Hepatocyte (in vitro differentiated cells): ENCODE results near the gene GPC5. TPM values are rescaled to one million over a fixed set of nuclear protein-coding genes. Genes with fewer than 3 reads are reported as not detected.
"Not testable (repeated sequence)": the region's sequence is repeated elsewhere in the genome, so short reads cannot be mapped to it uniquely, and the experiment has no call there.

Experiments used
- DNase-seq: peaks from one replicate; pipeline ENCODE4 v3.0.0-alpha.2; 2016; ENCODE audit warnings: low spot score
- H2AFZ ChIP-seq: fragments of 200-600 bp; sonication (generic); 2 replicates; pipeline ENCODE4 v1.6.0; 2016; ENCODE audit warnings: antibody characterized with exemption, mild to moderate bottlenecking
- H3K27ac ChIP-seq: fragments of 200-600 bp; sonication (generic); 2 replicates; pipeline ENCODE4 v1.5.1; 2016; ENCODE audit warnings: mild to moderate bottlenecking
- H3K27me3 ChIP-seq: fragments of 200-600 bp; sonication (generic); 2 replicates; pipeline ENCODE4 v1.6.1; 2016
- H3K36me3 ChIP-seq: fragments of 200-600 bp; sonication (generic); replicated peaks from 2 replicates; pipeline ENCODE4 v1.5.1; 2016; ENCODE audit warnings: low read depth; ENCODE audit not compliant: insufficient read depth
- H3K4me1 ChIP-seq: fragments of 200-600 bp; sonication (generic); 2 replicates; pipeline ENCODE4 v1.5.1; 2016; ENCODE audit warnings: mild to moderate bottlenecking, moderate library complexity; ENCODE audit not compliant: insufficient read depth
- H3K4me2 ChIP-seq: fragments of 200-600 bp; sonication (generic); 2 replicates; pipeline ENCODE4 v1.6.0; 2016
- H3K4me3 ChIP-seq: fragments of 200-600 bp; sonication (generic); 2 replicates; pipeline ENCODE4 v1.5.1; 2016; ENCODE audit warnings: mild to moderate bottlenecking
- H3K79me2 ChIP-seq: fragments of 200-600 bp; sonication (generic); 2 replicates; pipeline ENCODE4 v1.6.0; 2017; ENCODE audit warnings: mild to moderate bottlenecking
- H3K9me2 ChIP-seq: fragments of 200-600 bp; sonication (generic); replicated peaks from 2 replicates; pipeline ENCODE4 v1.6.0; 2017; ENCODE audit warnings: mild to moderate bottlenecking; ENCODE audit not compliant: insufficient read depth
- H3K9me3 ChIP-seq: fragments of 200-600 bp; sonication (generic); 2 replicates; pipeline ENCODE4 v1.5.1; 2016; ENCODE audit warnings: low read depth, mild to moderate bottlenecking
- H4K20me1 ChIP-seq: fragments of 200-600 bp; sonication (generic); 2 replicates; pipeline ENCODE4 v1.6.0; 2016; ENCODE audit warnings: mild to moderate bottlenecking; ENCODE audit not compliant: insufficient read depth, poor library complexity, severe bottlenecking
- CTCF ChIP-seq: fragments of 200-600 bp; sonication (generic); IDR thresholded peaks from 2 replicates; pipeline ENCODE4 v1.5.1; 2016; ENCODE audit warnings: antibody characterized with exemption, mild to moderate bottlenecking; ENCODE audit not compliant: poor library complexity
- EZH2 ChIP-seq: fragments of 200-600 bp; sonication (generic); IDR thresholded peaks from 2 replicates; pipeline ENCODE4 v1.6.1; 2016; ENCODE audit warnings: antibody characterized with exemption, mild to moderate bottlenecking, borderline replicate concordance
- EZH2phosphoT487 ChIP-seq: fragments of 200-600 bp; sonication (generic); IDR thresholded peaks from one replicate; pipeline ENCODE4 v1.6.1; 2018; ENCODE audit warnings: antibody characterized with exemption, mild to moderate bottlenecking, low read depth, moderate library complexity; ENCODE audit not compliant: unreplicated experiment, severe bottlenecking
- WGBS: methylation state at CpG from one replicate; pipeline ENCODE4 v1.1.6; 2016; ENCODE audit warnings: low lambda C conversion rate; ENCODE audit errors: missing lambda C conversion rate; 5-methylcytosine and 5-hydroxymethylcytosine counted together
- polyA plus RNA-seq: library from polyadenylated mRNA; unstranded; fragments of >200 nt; fragmentation: Nextera tagmentation; extraction: Ambion mirVana; gene quantifications from 2 replicates; pipeline ENCODE4 v1.2.1, GENCODE V29; 2016
- total RNA-seq: library from RNA; depleted of rRNA; stranded (reverse); fragments of >200 nt; gene quantifications from 2 replicates; pipeline ENCODE4 v1.2.3, GENCODE V29; 2014

Gene GPC5
- total and polyA plus RNA-seq, 2 experiments from 2014 or later, result 3.9 to 5.4 TPM

- Histone ChIP-seq H3K36me3 (no peaks in the 10 kb centered on the region), H4K20me1 (no peaks in the 10 kb centered on the region), H3K79me2 (no peaks in the 10 kb centered on the region), H3K9me3 (no peaks in the 10 kb centered on the region), H3K4me3 (no peak overlapping the region), H3K9me2 (no peaks in the 10 kb centered on the region), H3K27ac (no peak overlapping the region), H3K27me3 (no peaks in the 10 kb centered on the region), H3K4me1 (no peaks in the 10 kb centered on the region), H2AFZ (no peak overlapping the region), H3K4me2 (no peak overlapping the region)
- no peak for TF ChIP-seq EZH2
- no peak for TF ChIP-seq EZH2phosphoT487
- no peak for TF ChIP-seq CTCF
- no peak for DNase-seq
- WGBS, result 78% methylated on average over 5 of the region's 5 CpGs
These were observed 270.6 kb downstream of the GPC5 start for GRCh38 chr13:91668866-91669495.

- DNase-seq, H4K20me1 ChIP-seq, H3K27ac ChIP-seq, H3K4me3 ChIP-seq, H3K36me3 ChIP-seq, H3K4me2 ChIP-seq, H2AFZ ChIP-seq, H3K9me2 ChIP-seq, H3K79me2 ChIP-seq, H3K4me1 ChIP-seq, H3K27me3 ChIP-seq, H3K9me3 ChIP-seq: not testable (repeated sequence)
- 95% methylated on average over 10 of the region's 15 CpGs for WGBS
These were observed 275.9 kb downstream of the GPC5 start for GRCh38 chr13:91674347-91674746.

GRCh38 chr13:91684746-91685145 lies 286.3 kb downstream of the GPC5 start:
- Histone ChIP-seq H4K20me1 (no peaks in the 10 kb centered on the region), H2AFZ (no peak overlapping the region), H3K27ac (no peak overlapping the region), H3K27me3 (no peaks in the 10 kb centered on the region), H3K79me2 (no peaks in the 10 kb centered on the region), H3K4me1 (no peaks in the 10 kb centered on the region), H3K9me3 (no peaks in the 10 kb centered on the region), H3K36me3 (no peaks in the 10 kb centered on the region), H3K4me2 (no peak overlapping the region), H3K4me3 (no peak overlapping the region), H3K9me2 (no peaks in the 10 kb centered on the region)
- DNase-seq, result no peak
- TF ChIP-seq EZH2 (no peak), EZH2phosphoT487 (no peak), CTCF (no peak)
- WGBS, result 84% methylated on average over 3 of the region's 3 CpGs

- DNase-seq, result no peak
- H3K36me3 ChIP-seq, result no peaks in the 10 kb centered on the region
- no peaks in the 10 kb centered on the region for H3K9me2 ChIP-seq
- H3K4me2 ChIP-seq, result no peak overlapping the region
- H2AFZ ChIP-seq, result no peak overlapping the region
- 70% methylated on average over 6 of the region's 6 CpGs for WGBS
- no peak overlapping the region for H3K27ac ChIP-seq
- TF ChIP-seq EZH2phosphoT487 (no peak), EZH2 (no peak), CTCF (no peak)
- no peaks in the 10 kb centered on the region for H3K4me1 ChIP-seq
- no peak overlapping the region for H3K4me3 ChIP-seq
- H3K27me3 ChIP-seq, result no peaks in the 10 kb centered on the region
- H3K79me2 ChIP-seq, result no peaks in the 10 kb centered on the region
- H3K9me3 ChIP-seq, result no peaks in the 10 kb centered on the region
- no peaks in the 10 kb centered on the region for H4K20me1 ChIP-seq
These were observed 292.5 kb downstream of the GPC5 start for GRCh38 chr13:91690944-91691343.
